HG02884 (cell line): ENCODE results near the gene PDE10A.
"Not testable (repeated sequence)": the region's sequence is repeated elsewhere in the genome, so short reads cannot be mapped to it uniquely, and the experiment has no call there.

Source experiments
- ATAC-seq: cut with Tn5 transposase; IDR thresholded peaks from one replicate; pipeline ENCODE4 v1.9.1; 2021; ENCODE audit warnings: mild to moderate bottlenecking, moderate library complexity; ENCODE audit not compliant: unreplicated experiment

The PDE10A gene

GRCh38 chr6:165558097-165558496, 104.9 kb downstream of the PDE10A start:
- not testable (repeated sequence) for ATAC-seq

GRCh38 chr6:165557674-165558073, 105.4 kb downstream of the PDE10A start:
- no peak for ATAC-seq

- ATAC-seq = no peak
Measured at GRCh38 chr6:165556116-165556843, 106.8 kb downstream of the PDE10A start.

- ATAC-seq = not testable (repeated sequence)
Measured at GRCh38 chr6:165554644-165555043, 108.4 kb downstream of the PDE10A start.

GRCh38 chr6:165552248-165552736, 110.7 kb downstream of the PDE10A start:
- no peak for ATAC-seq

- no peak for ATAC-seq
Measured at GRCh38 chr6:165551828-165552227, 111.2 kb downstream of the PDE10A start.

- ATAC-seq = no peak
Measured at GRCh38 chr6:165548450-165548849, 114.6 kb downstream of the PDE10A start.

- no peak for ATAC-seq
Measured at GRCh38 chr6:165545806-165546205, 117.2 kb downstream of the PDE10A start.

GRCh38 chr6:165543781-165544180, 119.3 kb downstream of the PDE10A start:
- no peak for ATAC-seq

GRCh38 chr6:165536911-165537310, 126.1 kb downstream of the PDE10A start:
- no peak for ATAC-seq

GRCh38 chr6:165519316-165519715, 143.7 kb downstream of the PDE10A start:
- no peak for ATAC-seq

- ATAC-seq = no peak
Measured at GRCh38 chr6:165515963-165516624, 146.9 kb downstream of the PDE10A start.

- no peak for ATAC-seq
Measured at GRCh38 chr6:165514621-165515020, 148.4 kb downstream of the PDE10A start.

GRCh38 chr6:165511807-165512206, 151.2 kb downstream of the PDE10A start:
- ATAC-seq = peak; percentile 93

- no peak for ATAC-seq
Measured at GRCh38 chr6:165508321-165508869, 154.6 kb downstream of the PDE10A start.

GRCh38 chr6:165506657-165507056, 156.4 kb downstream of the PDE10A start:
- no peak for ATAC-seq

- not testable (repeated sequence) for ATAC-seq
Measured at GRCh38 chr6:165500214-165500907, 162.7 kb downstream of the PDE10A start.

- ATAC-seq = no peak
Measured at GRCh38 chr6:165497472-165497871, 165.6 kb downstream of the PDE10A start.

GRCh38 chr6:165488624-165489295, 174.3 kb downstream of the PDE10A start:
- ATAC-seq = no peak

- no peak for ATAC-seq
Measured at GRCh38 chr6:165487950-165488349, 175.1 kb downstream of the PDE10A start.

GRCh38 chr6:165487347-165487746, 175.7 kb downstream of the PDE10A start:
- no peak for ATAC-seq
